PC-3 (cell line): ENCODE data around the gene UGT1A8. TPM values are rescaled to one million over a fixed set of nuclear protein-coding genes. Genes with fewer than 3 reads are reported as not detected.
"Not testable (repeated sequence)": the region's sequence is repeated elsewhere in the genome, so short reads cannot be mapped to it uniquely, and the experiment has no call there.

ENCODE experiments used
- ATAC-seq: fragments of 200-7000 bp; cut with Tn5 transposase; 2 replicates; pipeline ENCODE4 v1.9.1; 2020; ENCODE audit warnings: mild to moderate bottlenecking, moderate library complexity
- BruUV-seq: library from RNA; stranded (reverse); fragments of 400-500 nt; replicated peaks from 2 replicates; lab custom pipeline; 2021; lab: Mats Ljungman, UMichigan
- CTCF ChIA-PET: fragments of 300-600 bp; sonication (Branson Sonifier 250); formaldehyde crosslinking; loops from one replicate; lab custom pipeline; 2022; ENCODE audit warnings: antibody characterized with exemption; lab: Charles Lee
- POLR2A ChIA-PET: fragments of 300-600 bp; sonication (Branson Sonifier 250); formaldehyde crosslinking; loops from one replicate; lab custom pipeline; 2022; ENCODE audit warnings: antibody characterized with exemption; ENCODE audit not compliant: unreplicated experiment; lab: Charles Lee
- DNase-seq: peaks from one replicate; pipeline ENCODE4 v3.0.0-alpha.2; 2015
- H2AFZ ChIP-seq: fragments of 300-600 bp; sonication (generic); 2 replicates; pipeline ENCODE4 v1.6.0; 2016; ENCODE audit warnings: antibody characterized with exemption, low read length
- H3F3A ChIP-seq: fragments of 300-600 bp; sonication (generic); one replicate; pipeline ENCODE4 v1.6.0; 2017; ENCODE audit warnings: antibody characterized with exemption, low read length, control low read depth, mild to moderate bottlenecking; ENCODE audit not compliant: unreplicated experiment
- H3K27ac ChIP-seq: fragments of 300-600 bp; sonication (generic); 2 replicates; pipeline ENCODE4 v1.5.1; 2016; ENCODE audit warnings: mild to moderate bottlenecking, low read length
- H3K27me3 ChIP-seq: fragments of 300-600 bp; sonication (generic); 2 replicates; pipeline ENCODE4 v1.6.1; 2016; ENCODE audit warnings: low read length, mixed read lengths
- H3K36me3 ChIP-seq: fragments of 300-600 bp; sonication (generic); 2 replicates; pipeline ENCODE4 v1.6.1; 2016; ENCODE audit warnings: low read depth, mixed run types, low read length, mixed read lengths
- H3K4me1 ChIP-seq: fragments of 300-600 bp; sonication (generic); 2 replicates; pipeline ENCODE4 v1.5.1; 2016; ENCODE audit warnings: low read length; ENCODE audit not compliant: insufficient read depth
- H3K4me2 ChIP-seq: fragments of 300-600 bp; sonication (generic); 2 replicates; pipeline ENCODE4 v1.6.0; 2016; ENCODE audit warnings: low read length
- H3K4me3 ChIP-seq: fragments of 300-600 bp; sonication (generic); 2 replicates; pipeline ENCODE4 v1.5.1; 2016; ENCODE audit warnings: mild to moderate bottlenecking, low read length, mixed read lengths
- H3K79me2 ChIP-seq: fragments of 300-600 bp; sonication (generic); 2 replicates; pipeline ENCODE4 v1.6.1; 2017; ENCODE audit warnings: low read length, mixed read lengths
- H3K9ac ChIP-seq: fragments of 300-600 bp; sonication (generic); 2 replicates; pipeline ENCODE4 v1.6.0; 2016; ENCODE audit warnings: mild to moderate bottlenecking, low read length
- H3K9me2 ChIP-seq: fragments of 300-600 bp; sonication (generic); replicated peaks from 2 replicates; pipeline ENCODE4 v1.6.1; 2016; ENCODE audit warnings: mixed run types, low read length, mixed read lengths
- H3K9me3 ChIP-seq: fragments of 300-600 bp; sonication (generic); 2 replicates; pipeline ENCODE4 v1.6.1; 2016; ENCODE audit warnings: low read length, mixed read lengths
- H4K20me1 ChIP-seq: fragments of 300-600 bp; sonication (generic); 2 replicates; pipeline ENCODE4 v1.6.1; 2016; ENCODE audit warnings: low read length, mixed read lengths
- CTCF ChIP-seq: fragments of 300-600 bp; sonication (generic); conservative IDR thresholded peaks from 2 replicates; pipeline ENCODE4 v1.5.1; 2017; ENCODE audit warnings: antibody characterized with exemption, low read depth, mild to moderate bottlenecking, low read length
- EZH2 ChIP-seq: fragments of 300-600 bp; sonication (generic); IDR thresholded peaks from one replicate; pipeline ENCODE4 v1.6.1; 2017; ENCODE audit warnings: antibody characterized with exemption, mild to moderate bottlenecking, low read length; ENCODE audit not compliant: unreplicated experiment
- EZH2phosphoT487 ChIP-seq: fragments of 300-600 bp; sonication (generic); IDR thresholded peaks from 2 replicates; pipeline ENCODE4 v1.6.1; 2018; ENCODE audit warnings: mild to moderate bottlenecking, antibody characterized with exemption, low read length, borderline replicate concordance
- intact Hi-C: fragments of 100-400 bp; cut with micrococcal nuclease; formaldehyde crosslinking; loops from 2 replicates; pipeline ENCODE4 v1.9.0; 2023
- total RNA-seq: library from RNA; depleted of rRNA; stranded (reverse); fragments of >200 nt; gene quantifications from 2 replicates; pipeline ENCODE4 v1.2.3, GENCODE V29; 2014

Gene UGT1A8
- total RNA-seq, 1 experiment from 2014 or later: not detected

DNA sequence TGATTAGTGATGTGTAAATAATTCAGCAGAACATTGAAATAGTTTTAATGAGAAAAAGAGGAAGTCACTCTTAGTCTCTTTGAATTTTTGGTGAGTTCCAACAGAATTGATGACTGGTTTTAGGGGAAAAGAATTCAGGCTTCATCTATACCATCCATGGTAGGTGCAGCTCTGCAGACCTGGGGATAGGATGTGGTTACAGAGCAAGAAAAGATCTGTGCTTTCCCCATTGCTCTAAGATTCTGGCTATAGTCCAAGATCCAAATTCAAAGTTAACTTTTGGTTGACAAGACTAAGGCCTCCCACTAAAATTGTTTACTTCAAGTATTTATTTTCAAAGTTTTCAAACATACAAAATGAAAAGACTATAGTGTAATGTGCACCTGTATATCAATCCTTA is 22.4 kb downstream of the UGT1A8 start:
- no peaks in the 10 kb centered on the region for H3K79me2 ChIP-seq
- H3K9me3 ChIP-seq: no peaks in the 10 kb centered on the region
- no TSS peak for BruUV-seq
- intact Hi-C loops: no loop called here
- H4K20me1 ChIP-seq: no peaks in the 10 kb centered on the region
- ChIA-PET POLR2A (no interaction called here), CTCF (no interaction called here)
- no peak for ATAC-seq
- no peak for DNase-seq
- no peak for TF ChIP-seq EZH2phosphoT487
- no peak for TF ChIP-seq CTCF
- no peaks in the 10 kb centered on the region for H3K4me1 ChIP-seq
- H3K4me3 ChIP-seq: no peak overlapping the region
- no peak overlapping the region for H2AFZ ChIP-seq
- H3K4me2 ChIP-seq: no peak overlapping the region
- no peaks in the 10 kb centered on the region for H3K36me3 ChIP-seq
- no peaks in the 10 kb centered on the region for H3F3A ChIP-seq
- no peak overlapping the region for H3K9ac ChIP-seq
- no peaks in the 10 kb centered on the region for H3K27me3 ChIP-seq
- H3K27ac ChIP-seq: no peak overlapping the region
- H3K9me2 ChIP-seq: no peaks in the 10 kb centered on the region

GRCh38 chr2:233643128-233643527 is 25.7 kb downstream of the UGT1A8 start:
- Histone ChIP-seq H3K4me3 (no peak overlapping the region), H3K9me3 (no peaks in the 10 kb centered on the region), H3K4me2 (no peak overlapping the region), H3K27me3 (no peaks in the 10 kb centered on the region), H3K27ac (no peak overlapping the region), H3K9ac (no peak overlapping the region), H3F3A (no peaks in the 10 kb centered on the region), H3K4me1 (no peaks in the 10 kb centered on the region), H3K36me3 (no peaks in the 10 kb centered on the region; the same call in 1 of the 2 replicates), H3K79me2 (no peaks in the 10 kb centered on the region), H4K20me1 (no peaks in the 10 kb centered on the region), H3K9me2 (no peaks in the 10 kb centered on the region), H2AFZ (no peak overlapping the region)
- ChIA-PET POLR2A (no interaction called here), CTCF (no interaction called here)
- peak; percentile 50; the same call in 1 of the 2 replicates for ATAC-seq
- TF ChIP-seq CTCF: peak; percentile 48; the same call in 1 of the 2 replicates
- no peak for TF ChIP-seq EZH2
- TF ChIP-seq EZH2phosphoT487: no peak
- intact Hi-C loops: no loop called here
- peak; percentile 54 for DNase-seq
- no TSS peak for BruUV-seq

GRCh38 chr2:233646033-233646432 is 28.6 kb downstream of the UGT1A8 start:
- H4K20me1 ChIP-seq, H3K4me2 ChIP-seq, H3K9me2 ChIP-seq, H2AFZ ChIP-seq, intact Hi-C loops, H3K79me2 ChIP-seq, DNase-seq, H3K27me3 ChIP-seq, H3F3A ChIP-seq, H3K9ac ChIP-seq, H3K4me1 ChIP-seq, H3K4me3 ChIP-seq, POLR2A ChIA-PET, H3K27ac ChIP-seq, H3K36me3 ChIP-seq, ATAC-seq, H3K9me3 ChIP-seq, BruUV-seq, CTCF ChIA-PET: not testable (repeated sequence)
